ENCODE results near the gene ANXA7. TPM values are rescaled to one million over a fixed set of nuclear protein-coding genes. Genes with fewer than 3 reads are reported as not detected.
"Not testable (repeated sequence)": the region's sequence is repeated elsewhere in the genome, so short reads cannot be mapped to it uniquely, and the experiment has no call there.

The ANXA7 gene
- total RNA-seq, 1 donor = 158 TPM

DNA sequence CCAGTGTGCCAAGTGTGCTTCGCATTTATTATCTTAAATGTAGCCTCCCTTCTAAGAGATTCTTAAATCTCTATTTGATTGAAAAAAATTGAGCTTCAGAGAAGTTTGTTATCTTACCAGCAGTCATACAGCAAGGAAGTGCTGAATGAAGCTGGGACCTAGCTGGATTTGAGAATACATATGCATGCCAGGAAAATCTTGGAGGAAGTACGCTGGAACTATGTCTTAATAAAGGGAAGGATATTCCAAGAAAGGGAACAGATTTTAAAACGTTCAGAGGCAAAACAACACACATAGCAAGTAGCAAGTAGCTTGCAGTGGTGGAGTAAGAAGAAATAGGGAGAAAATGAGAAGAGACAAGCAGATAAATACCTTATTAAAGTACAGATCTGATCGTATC lies 56.7 kb downstream of the ANXA7 start:
- no peak overlapping the region for H3K4me3 ChIP-seq (ENCODE audit: low read depth, low read length)
- TF ChIP-seq, protein P1, sequence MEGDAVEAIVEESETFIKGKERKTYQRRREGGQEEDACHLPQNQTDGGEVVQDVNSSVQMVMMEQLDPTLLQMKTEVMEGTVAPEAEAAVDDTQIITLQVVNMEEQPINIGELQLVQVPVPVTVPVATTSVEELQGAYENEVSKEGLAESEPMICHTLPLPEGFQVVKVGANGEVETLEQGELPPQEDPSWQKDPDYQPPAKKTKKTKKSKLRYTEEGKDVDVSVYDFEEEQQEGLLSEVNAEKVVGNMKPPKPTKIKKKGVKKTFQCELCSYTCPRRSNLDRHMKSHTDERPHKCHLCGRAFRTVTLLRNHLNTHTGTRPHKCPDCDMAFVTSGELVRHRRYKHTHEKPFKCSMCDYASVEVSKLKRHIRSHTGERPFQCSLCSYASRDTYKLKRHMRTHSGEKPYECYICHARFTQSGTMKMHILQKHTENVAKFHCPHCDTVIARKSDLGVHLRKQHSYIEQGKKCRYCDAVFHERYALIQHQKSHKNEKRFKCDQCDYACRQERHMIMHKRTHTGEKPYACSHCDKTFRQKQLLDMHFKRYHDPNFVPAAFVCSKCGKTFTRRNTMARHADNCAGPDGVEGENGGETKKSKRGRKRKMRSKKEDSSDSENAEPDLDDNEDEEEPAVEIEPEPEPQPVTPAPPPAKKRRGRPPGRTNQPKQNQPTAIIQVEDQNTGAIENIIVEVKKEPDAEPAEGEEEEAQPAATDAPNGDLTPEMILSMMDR (IDR thresholded peaks at IDR 0.05; ENCODE audit: insufficient read depth, low read length) = no peak
- DNase-seq (ENCODE audit: low read depth) = peak; percentile 51

DNA sequence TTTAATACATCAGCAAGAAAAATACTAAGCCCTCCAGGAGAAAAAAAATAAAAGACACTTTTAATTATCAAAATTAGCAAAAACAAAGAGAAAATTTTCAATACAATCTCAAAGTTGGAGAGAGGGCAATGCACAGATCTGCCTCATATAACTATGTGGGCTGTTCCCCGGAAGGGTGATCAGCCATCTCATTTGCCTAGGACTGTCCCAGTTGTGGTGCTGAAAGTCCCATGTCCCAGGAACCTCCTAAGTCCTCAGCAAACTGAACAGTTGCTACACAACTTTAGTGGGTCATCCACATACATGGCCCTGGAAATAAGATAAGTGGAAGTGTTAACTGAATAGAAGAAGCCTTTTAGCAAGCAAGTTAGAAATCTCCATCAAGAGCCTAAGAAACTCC lies 69.6 kb downstream of the ANXA7 start:
- TF ChIP-seq, protein P1 (IDR thresholded peaks at IDR 0.05; ENCODE audit: insufficient read depth, low read length) = no peak
- H3K4me3 ChIP-seq (ENCODE audit: low read depth, low read length) = no peak overlapping the region
- DNase-seq (ENCODE audit: low read depth) = no peak

DNA sequence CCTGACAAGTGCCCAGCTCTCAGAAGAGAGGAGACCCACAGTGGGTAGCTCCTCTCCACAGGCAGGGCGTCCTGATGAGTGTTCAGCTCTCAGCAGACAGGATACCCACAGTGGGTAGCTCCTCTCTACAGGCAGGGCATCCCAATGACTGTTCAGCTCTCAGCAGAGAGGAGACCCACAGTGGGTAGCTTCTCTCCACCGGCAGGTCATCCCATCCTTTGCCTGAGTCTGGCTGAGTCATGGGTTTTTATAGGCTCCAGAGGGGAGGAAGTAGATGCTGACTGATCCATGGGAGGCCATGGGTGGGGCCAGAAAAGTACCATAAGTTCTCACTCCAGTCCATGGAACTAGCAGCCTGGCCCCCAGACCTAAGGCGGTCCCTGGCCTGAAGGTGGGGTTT lies 73.7 kb downstream of the ANXA7 start:
- TF ChIP-seq, protein P1 (IDR thresholded peaks at IDR 0.05; ENCODE audit: insufficient read depth, low read length) = no peak
- H3K4me3 ChIP-seq (ENCODE audit: low read depth, low read length) = no peak overlapping the region
- DNase-seq (ENCODE audit: low read depth) = no peak

DNA sequence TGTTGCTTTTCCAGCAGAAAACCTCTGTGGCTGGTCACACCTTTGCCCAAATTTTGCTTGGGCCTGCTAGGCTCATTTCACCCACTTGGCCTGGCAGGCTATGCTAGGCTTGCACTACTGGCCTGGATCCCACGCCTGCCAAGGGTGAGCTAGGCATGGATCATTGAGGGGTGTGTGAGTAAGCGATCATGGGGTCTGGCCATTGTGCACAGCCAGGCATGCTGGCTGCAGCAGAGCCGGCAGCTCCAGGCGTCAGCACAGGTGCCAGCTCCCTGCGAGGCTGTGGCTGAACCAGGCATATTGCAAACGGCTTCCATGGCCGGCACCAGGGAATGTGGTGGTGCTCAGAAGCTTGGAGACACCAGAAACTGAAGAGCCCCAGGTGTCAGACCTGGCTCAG lies 74.4 kb downstream of the ANXA7 start:
- no peak for DNase-seq (ENCODE audit: low read depth)
- no peak overlapping the region for H3K4me3 ChIP-seq (ENCODE audit: low read depth, low read length)
- TF ChIP-seq, protein P1 (IDR thresholded peaks at IDR 0.05; ENCODE audit: insufficient read depth, low read length) = no peak

DNA sequence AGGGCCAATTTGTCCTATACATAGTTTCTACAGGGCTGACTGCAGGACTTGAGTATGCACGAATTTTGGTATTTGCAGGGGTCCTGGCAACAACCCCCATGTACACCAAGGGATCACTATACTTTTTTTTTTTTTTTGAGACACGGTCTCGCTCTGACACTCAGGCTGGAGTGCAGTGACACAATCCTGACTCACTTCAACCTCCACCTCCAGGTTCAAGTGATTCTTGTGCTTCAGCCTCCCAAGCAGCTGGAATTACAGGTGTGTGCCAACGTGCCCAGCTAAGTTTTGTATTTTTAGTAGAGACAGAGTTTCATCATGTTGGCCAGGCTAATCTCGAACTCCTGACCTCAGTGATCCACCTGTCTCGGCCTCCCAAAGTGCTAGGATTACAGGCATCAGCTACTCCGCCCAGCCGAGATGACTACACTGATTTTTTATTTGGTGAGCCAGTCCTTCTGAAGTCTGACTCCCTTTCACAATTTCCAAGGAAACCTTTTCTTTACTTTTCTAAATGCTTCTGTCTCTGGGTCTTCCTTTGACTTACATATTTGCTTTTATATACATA lies 75.0 kb downstream of the ANXA7 start:
- no peak overlapping the region for H3K4me3 ChIP-seq (ENCODE audit: low read depth, low read length)
- DNase-seq (ENCODE audit: low read depth) = no peak
- TF ChIP-seq, protein P1 (IDR thresholded peaks at IDR 0.05; ENCODE audit: insufficient read depth, low read length) = no peak

DNA sequence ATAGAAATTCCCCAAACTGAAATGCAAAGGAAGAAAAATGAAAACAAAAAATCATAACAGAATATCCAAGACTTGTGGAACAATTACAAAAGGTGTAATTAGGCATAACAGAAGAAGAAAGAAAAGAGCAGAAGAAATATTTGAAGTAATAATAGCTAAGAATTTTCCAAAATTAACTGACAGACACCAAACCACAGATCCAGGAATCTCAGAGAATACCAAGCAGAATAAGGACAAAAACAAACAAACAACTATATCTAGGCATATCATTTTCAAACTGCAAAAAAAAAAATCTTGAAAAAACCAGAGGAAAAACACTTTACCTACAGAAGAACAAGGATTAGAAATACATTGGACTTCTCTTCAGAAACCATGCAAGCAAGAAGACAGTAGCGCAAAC lies 80.7 kb downstream of the ANXA7 start:
- DNase-seq (ENCODE audit: low read depth) = no peak
- H3K4me3 ChIP-seq (ENCODE audit: low read depth, low read length) = no peak overlapping the region
- TF ChIP-seq, protein P1 (IDR thresholded peaks at IDR 0.05; ENCODE audit: insufficient read depth, low read length) = no peak

DNA sequence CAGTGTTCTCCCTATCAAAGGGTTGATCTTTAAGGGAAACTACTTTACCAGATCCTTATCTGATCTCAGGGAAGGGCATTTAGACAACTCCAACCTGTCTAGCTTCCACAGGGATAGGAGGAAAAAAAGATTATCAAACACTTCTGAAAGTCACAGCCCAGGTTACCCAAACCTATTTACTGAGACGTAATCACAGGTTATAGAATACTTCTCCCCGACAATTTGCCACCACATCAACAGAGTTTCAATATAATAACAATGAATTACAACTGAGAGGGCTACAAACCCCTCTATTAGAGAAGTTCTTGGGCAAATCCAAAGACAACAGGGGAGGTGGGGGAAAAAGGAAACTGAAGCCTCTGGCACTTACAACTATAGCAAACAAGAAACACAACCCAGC lies 81.5 kb downstream of the ANXA7 start:
- H3K4me3 ChIP-seq (ENCODE audit: low read depth, low read length) = no peak overlapping the region
- no peak for DNase-seq (ENCODE audit: low read depth)
- TF ChIP-seq, protein P1 (IDR thresholded peaks at IDR 0.05; ENCODE audit: insufficient read depth, low read length) = no peak

DNA sequence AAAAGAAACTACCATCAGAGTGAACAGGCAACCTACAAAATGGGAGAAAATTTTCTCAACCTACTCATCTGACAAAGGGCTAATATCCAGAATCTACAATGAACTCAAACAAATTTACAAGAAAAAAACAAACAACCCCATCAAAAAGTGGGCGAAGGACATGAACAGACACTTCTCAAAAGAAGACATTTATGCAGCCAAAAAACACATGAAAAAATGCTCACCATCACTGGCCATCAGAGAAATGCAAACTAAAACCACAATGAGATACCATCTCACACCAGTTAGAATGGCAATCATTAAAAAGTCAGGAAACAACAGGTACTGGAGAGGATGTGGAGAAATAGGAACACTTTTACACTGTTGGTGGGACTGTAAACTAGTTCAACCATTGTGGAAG lies 85.3 kb downstream of the ANXA7 start:
- H3K4me3 ChIP-seq (ENCODE audit: low read depth, low read length); DNase-seq (ENCODE audit: low read depth): not testable (repeated sequence)

DNA sequence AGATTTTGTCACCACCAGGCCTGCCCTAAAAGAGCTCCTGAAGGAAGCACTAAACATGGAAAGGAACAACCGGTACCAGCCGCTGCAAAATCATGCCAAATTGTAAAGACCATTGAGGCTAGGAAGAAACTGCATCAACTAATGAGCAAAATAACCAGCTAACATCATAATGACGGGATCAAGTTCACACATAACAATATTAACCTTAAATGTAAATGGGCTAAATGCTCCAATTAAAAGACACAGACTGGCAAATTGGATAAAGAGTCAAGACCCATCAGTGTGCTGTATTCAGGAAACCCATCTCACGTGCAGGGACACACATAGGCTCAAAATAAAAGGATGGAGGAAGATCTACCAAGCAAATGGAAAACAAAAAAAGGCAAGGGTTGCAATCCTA lies 88.6 kb downstream of the ANXA7 start:
- not testable (repeated sequence) for H3K4me3 ChIP-seq (ENCODE audit: low read depth, low read length); DNase-seq (ENCODE audit: low read depth)
